GM10248 (cell line): ENCODE results near the gene CFAP97D1.

Source experiments
- CTCF ChIA-PET: fragments of 300-600 bp; sonication (Branson Sonifier 250); formaldehyde crosslinking; extraction: SDS; loops from one replicate; lab custom pipeline; 2021; ENCODE audit warnings: antibody characterized with exemption; lab: Yijun Ruan, JAX
- POLR2A ChIA-PET: fragments of 350-650 bp; sonication (Branson Sonifier 250); formaldehyde crosslinking; extraction: SDS; loops from one replicate; lab custom pipeline; 2020; ENCODE audit warnings: antibody characterized with exemption; lab: Yijun Ruan, JAX
- DNase-seq: peaks from one replicate; pipeline ENCODE4 v3.0.0; 2012; ENCODE audit errors: extremely low spot score
- CTCF ChIP-seq: IDR thresholded peaks from 2 replicates; pipeline ENCODE4 v1.5.1; 2012; ENCODE audit warnings: mild to moderate bottlenecking, low read depth; ENCODE audit errors: extremely low read depth, missing control alignments, control extremely low read depth

Gene CFAP97D1

GRCh38 chr17:43769426-43769825, 10.8 kb upstream of the CFAP97D1 start:
- POLR2A ChIA-PET = no interaction called here
- no peak for DNase-seq
- CTCF ChIA-PET = interaction anchor here (0.6 to 2.0 kb wide), 5 partner anchors 9 to 77 kb away, joined by 3 to 7 read pairs (median 3); partner anchors contain the start of genes CD300LG and SOST
- TF ChIP-seq CTCF = no peak

GRCh38 chr17:43769859-43770258, 10.4 kb upstream of the CFAP97D1 start:
- no peak for TF ChIP-seq CTCF
- POLR2A ChIA-PET = no interaction called here
- DNase-seq = no peak
- CTCF ChIA-PET = interaction anchor here (0.8 to 2.0 kb wide), 3 partner anchors 10 to 77 kb away, joined by 3 to 7 read pairs (median 4); no protein-coding TSS in a partner anchor

GRCh38 chr17:43770957-43771356, 9.3 kb upstream of the CFAP97D1 start:
- no peak for TF ChIP-seq CTCF
- ChIA-PET POLR2A (no interaction called here), CTCF (interaction anchor here (2.0 kb wide), 1 partner anchor 11 kb away, joined by 7 read pairs; no protein-coding TSS in a partner anchor)
- DNase-seq = no peak

- no peak for TF ChIP-seq CTCF
- no peak for DNase-seq
- POLR2A ChIA-PET = no interaction called here
- CTCF ChIA-PET = no interaction called here
Measured at GRCh38 chr17:43771463-43771862, 8.8 kb upstream of the CFAP97D1 start.

GRCh38 chr17:43772877-43773648, 7.2 kb upstream of the CFAP97D1 start:
- no peak for TF ChIP-seq CTCF
- ChIA-PET POLR2A (no interaction called here), CTCF (interaction anchor here (0.8 to 2.7 kb wide), 3 partner anchors 12 to 80 kb away, joined by 3 to 9 read pairs (median 4); partner anchors contain the start of gene CD300LG)
- DNase-seq = peak; percentile 13

GRCh38 chr17:43774304-43775250, 5.7 kb upstream of the CFAP97D1 start:
- ChIA-PET POLR2A (interaction anchor here (0.7 kb wide), 1 partner anchor 114 kb away, joined by 9 read pairs; no protein-coding TSS in a partner anchor), CTCF (interaction anchor here (1.1 to 5.4 kb wide), 5 partner anchors 8 to 197 kb away, joined by 3 to 45 read pairs (median 6); no protein-coding TSS in a partner anchor)
- no peak for DNase-seq
- TF ChIP-seq CTCF = no peak
